Erythroblast (primary cell): ENCODE data around the gene TMEM161A.

Source experiments
- GATA1 ChIP-seq: IDR thresholded peaks from 2 replicates; pipeline ENCODE4 v1.6.1; 2011; ENCODE audit warnings: low read depth, mild to moderate bottlenecking, control low read depth, low read length, moderate library complexity
- POLR2A ChIP-seq: IDR thresholded peaks from 2 replicates; pipeline ENCODE4 v1.6.1; 2011; ENCODE audit warnings: mild to moderate bottlenecking, low read length

- TF ChIP-seq POLR2A (no peak), GATA1 (no peak)
Measured at GRCh38 chr19:19111136-19111835, 27.0 kb downstream of the TMEM161A start.
